ENCODE results near the gene FAM107B.
"Not testable (repeated sequence)": the region's sequence is repeated elsewhere in the genome, so short reads cannot be mapped to it uniquely, and the experiment has no call there.

FAM107B gene

DNA sequence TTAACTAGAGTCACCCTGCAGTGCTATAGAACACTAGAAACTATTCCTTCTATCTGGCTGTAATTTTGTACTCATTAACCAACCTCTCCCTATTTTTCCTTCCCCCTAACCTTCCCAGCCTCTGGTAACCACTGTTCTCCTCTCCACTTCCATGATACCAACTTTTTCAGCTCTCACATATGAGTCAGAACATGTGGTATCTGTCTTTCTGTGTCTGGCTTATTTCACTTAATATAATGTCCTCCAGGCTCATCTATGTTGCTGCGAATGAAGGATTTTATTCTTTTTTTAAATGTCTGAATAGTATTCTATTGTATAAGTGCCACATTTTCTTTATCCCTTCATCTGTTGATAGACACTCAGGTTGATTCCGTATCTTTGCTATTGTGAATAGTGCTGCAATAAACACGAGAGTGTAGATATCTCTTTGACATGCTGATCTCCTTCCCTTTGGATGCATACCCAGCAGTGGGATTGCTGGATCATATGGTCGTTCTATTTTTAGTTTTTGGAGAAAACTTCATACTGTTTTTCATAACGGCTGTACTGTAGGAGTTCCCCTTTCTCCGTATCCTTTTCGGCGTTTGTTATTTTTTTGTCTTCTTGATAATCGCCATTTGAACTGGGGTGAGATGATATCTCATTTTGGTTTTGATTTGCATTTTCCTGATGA is 101.4 kb downstream of the FAM107B start:
- peak; percentile 26 for DNase-seq

DNA sequence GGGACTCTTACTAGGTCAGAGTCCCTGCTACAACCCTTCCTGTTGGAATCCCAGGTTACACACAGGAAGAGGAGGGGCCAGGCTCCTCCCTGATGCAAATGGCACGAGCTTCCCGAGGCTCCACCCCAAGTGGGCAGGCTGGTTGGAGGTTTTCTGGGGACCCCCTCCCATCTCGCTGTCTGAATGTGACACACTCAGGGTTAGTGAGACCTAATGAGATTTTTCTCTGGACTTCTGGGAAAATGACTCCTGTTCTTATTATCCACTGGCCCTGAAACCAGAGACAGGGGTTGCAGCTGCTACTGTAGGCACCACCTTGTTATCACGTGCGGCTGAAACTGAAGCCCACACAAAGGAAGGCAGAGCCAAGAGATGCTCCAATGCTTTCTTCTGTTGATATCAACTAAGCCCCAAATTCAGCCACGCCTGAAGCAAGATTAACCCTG is 103.3 kb downstream of the FAM107B start:
- in situ Hi-C loops (cut with MboI; ENCODE audit: low pct_unique_long_range_greater_than_20kb, low sequenced_read_pairs) = no loop called here
- no peak for DNase-seq

More for the DNA sequence above, 101.4 kb downstream of the FAM107B start:
- in situ Hi-C loops (cut with MboI; ENCODE audit: low pct_unique_long_range_greater_than_20kb, low sequenced_read_pairs) = no loop called here

DNA sequence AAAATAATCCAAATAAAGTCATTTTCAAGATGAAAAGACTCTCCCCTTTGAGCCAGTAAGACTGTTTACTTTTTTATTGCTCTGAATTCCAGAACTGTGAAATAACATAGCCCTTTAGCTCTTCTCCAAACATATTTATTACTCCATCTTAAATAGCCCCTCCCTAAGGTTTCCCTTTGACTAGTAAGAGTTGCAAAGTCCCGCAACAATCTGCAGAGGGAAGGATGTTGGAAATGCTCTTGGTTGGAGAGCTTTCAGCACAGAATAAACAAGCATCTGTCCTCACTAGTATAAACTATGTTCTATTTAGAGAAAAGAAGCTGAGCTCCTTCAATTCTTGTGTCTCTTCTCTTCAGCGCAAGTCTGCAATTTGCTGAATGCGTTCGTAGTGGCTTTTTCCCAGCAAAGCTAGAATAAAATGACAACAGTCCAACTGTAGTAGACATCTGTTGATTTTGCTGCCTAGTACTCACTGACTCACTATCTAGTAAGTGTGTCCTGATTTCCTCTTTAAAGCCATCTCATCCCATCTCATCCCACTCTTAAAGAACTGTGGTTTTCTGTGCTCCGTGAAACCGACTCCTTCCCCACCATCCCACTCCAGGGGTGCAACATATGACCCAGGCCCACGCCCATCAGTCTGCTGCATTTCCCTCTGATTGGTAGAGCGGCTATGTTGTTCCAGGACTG is 104.0 kb downstream of the FAM107B start:
- DNase-seq = no peak
- in situ Hi-C loops (cut with MboI; ENCODE audit: low pct_unique_long_range_greater_than_20kb, low sequenced_read_pairs) = no loop called here

DNA sequence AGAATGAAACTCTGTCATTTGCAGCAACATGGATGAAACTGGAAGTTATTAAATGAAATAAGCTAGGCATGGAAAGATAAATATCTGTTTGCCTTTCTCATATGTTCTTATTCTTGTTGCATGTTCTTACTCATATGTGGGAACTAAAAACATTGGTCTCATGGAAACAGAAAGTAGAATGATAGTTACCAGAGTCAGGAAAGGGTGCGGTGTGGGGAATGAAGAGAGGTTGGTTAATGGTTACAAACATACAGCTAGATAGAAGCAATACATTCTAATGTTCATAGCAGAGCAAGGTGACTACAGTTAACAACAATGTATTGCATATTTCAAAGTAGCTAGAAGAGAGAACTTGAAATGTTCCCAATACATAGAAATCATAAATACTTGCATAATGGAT is 105.1 kb downstream of the FAM107B start:
- in situ Hi-C loops (cut with MboI; ENCODE audit: low pct_unique_long_range_greater_than_20kb, low sequenced_read_pairs) = no loop called here
- DNase-seq = no peak

DNA sequence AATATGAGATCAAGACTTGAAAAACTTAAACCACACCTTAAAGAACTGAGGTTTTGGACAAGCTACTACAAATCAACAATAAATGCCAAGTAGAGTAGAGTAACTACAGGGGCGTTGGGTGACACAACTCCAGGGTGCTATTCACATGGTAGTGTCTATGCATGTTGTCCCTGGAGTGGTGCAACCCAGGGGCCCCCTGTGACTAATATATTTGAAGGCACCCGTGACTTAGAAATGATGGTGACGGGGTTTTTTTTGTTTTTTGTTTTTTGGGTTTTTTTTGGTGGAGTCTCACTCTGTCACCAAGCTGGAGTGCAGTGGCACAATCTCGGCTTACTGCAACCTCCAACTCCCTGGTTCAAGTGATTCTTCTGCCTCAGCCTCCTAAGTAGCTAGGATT is 106.9 kb downstream of the FAM107B start:
- no peak for DNase-seq
- in situ Hi-C loops (cut with MboI; ENCODE audit: low pct_unique_long_range_greater_than_20kb, low sequenced_read_pairs) = no loop called here

DNA sequence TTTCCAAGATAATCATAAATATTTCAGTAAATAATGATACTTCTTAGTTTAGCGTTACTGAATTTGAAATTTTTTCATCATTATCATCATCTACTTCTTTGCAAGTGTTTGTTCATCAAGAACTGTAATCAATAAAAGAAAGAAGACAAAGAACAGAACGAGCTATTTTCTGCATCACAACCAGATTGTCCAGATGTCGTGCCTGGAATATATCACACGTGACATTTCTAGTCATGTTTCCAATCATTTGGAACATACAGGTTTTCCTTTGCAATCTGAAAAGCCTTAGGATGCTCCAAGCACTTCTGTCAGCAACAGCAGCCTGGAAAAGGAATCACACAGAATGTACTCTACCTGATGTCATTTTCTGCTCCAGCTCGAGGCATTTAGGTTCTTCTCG is 107.4 kb downstream of the FAM107B start:
- DNase-seq = no peak
- in situ Hi-C loops (cut with MboI; ENCODE audit: low pct_unique_long_range_greater_than_20kb, low sequenced_read_pairs) = no loop called here

DNA sequence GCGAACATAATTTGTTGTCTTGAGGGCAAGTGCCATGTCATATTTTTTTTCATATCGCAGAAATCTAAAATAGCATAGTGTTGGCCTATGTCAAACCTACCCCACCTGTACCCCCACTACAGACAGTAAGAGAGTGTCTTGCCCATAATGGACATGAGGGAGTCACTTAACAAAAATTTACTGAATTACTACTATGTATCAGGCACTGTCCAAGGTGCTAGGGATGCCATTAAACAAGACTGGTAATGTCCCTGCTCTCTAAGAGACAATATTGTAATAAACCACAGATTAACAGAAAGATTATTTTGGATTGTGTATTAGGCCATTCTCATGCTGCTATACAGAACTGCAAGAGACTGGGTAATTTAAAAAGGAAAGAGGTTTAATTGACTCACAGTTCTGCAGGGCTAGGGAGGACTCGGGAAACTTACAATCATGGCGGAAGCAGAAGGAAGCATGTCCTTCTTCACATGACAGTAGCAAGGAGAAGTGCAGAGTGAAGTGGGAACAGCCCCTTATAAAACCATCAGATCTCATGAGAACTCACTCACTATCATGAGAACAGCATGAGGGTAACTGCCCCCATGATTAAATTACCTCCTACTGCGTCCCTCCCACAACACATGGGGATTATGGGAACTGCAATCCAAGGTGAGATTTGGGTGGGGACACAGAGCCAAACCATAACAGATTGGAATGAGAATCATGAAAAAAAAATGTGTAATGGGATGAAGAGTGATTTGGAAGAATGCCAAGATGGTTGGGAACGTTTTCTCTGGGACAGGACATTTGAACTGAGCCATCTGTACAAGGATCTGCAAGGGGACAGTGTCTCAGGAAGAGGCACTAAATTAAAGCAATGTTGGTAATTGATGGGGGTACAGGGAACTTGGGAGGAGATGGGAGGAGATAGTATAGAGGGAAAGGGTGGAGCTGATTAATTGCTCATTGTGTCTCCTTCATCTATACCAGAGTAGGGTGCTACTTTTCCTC is 108.5 kb downstream of the FAM107B start:
- DNase-seq = no peak
- in situ Hi-C loops (cut with MboI; ENCODE audit: low pct_unique_long_range_greater_than_20kb, low sequenced_read_pairs) = no loop called here

DNA sequence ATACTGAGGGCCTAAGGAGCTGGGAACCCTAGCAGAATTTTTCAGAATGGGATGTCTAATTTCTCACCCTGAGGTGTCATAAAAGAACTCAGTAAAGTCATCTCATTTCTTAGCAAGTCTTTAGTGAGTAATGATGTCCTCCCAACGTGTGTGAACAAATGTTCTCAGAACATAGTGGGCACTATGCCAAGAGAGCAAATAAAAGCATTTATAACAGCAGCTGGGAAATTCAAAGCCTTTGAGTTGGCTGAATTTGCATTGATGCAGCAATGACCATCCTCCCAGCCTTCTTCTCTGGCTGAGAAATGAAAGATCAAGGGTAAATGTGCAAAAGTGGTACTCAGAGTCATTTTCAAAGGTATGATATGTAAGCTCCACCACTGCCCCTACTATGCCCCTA is 109.4 kb downstream of the FAM107B start:
- in situ Hi-C loops (cut with MboI; ENCODE audit: low pct_unique_long_range_greater_than_20kb, low sequenced_read_pairs) = no loop called here
- no peak for DNase-seq

DNA sequence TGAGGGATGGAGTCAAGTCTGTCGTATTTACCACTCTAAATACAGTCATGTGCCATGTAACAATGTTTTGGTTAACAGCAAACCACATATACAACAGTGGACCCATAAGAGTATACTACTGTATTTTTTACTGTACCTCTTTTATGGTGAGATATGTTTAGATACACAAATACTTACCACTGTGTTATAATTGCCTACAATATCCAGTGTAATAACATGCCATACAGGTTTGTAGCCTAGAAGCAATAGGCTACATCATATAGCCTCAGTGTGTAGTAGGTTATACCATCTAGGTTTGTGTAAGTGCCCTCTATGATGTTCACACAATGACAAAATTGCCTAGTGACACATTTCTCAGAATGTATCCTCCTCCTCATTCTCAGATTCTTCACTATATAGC is 110.4 kb downstream of the FAM107B start:
- no peak for DNase-seq
- in situ Hi-C loops (cut with MboI; ENCODE audit: low pct_unique_long_range_greater_than_20kb, low sequenced_read_pairs) = no loop called here

DNA sequence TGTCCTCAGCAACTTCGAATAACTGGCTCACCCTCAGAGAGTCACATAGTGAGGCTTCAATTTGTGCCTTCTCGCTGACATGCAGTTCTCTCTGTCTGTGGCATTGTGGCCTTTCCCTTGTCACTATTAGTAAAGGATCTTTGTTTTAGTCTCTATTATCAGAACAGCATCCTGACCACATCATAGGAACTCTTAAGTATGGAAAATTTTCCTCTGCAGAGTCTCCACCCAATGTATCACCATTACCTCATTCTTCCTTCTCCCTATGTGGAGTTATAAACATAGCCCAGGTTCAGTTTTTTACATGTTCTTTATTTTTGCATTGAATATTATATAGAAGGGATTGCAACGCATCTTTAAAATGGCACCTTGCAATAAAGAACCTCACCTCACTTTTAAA is 112.9 kb downstream of the FAM107B start:
- in situ Hi-C loops (cut with MboI; ENCODE audit: low pct_unique_long_range_greater_than_20kb, low sequenced_read_pairs) = no loop called here
- no peak for DNase-seq

DNA sequence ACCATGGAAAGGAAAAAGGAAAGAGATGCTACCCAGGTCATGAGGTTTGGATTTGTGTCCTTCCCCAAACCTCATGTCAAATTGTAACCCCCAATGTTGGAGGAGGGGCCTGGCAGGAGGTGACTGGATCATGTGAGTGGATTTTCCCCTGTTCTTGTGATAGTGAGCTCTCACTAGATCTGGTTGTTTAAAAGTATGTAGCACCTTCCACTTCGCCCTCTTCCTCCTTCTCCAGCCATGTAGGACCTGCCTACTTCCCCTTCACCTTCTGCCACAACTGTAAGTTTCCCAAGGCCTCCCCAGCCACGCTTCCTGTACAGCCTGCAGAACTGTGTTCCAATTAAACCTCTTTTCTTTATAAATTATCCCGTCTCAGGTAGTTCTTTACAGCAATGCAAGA is 113.9 kb downstream of the FAM107B start:
- peak; percentile 20 for DNase-seq
- in situ Hi-C loops (cut with MboI; ENCODE audit: low pct_unique_long_range_greater_than_20kb, low sequenced_read_pairs) = no loop called here

DNA sequence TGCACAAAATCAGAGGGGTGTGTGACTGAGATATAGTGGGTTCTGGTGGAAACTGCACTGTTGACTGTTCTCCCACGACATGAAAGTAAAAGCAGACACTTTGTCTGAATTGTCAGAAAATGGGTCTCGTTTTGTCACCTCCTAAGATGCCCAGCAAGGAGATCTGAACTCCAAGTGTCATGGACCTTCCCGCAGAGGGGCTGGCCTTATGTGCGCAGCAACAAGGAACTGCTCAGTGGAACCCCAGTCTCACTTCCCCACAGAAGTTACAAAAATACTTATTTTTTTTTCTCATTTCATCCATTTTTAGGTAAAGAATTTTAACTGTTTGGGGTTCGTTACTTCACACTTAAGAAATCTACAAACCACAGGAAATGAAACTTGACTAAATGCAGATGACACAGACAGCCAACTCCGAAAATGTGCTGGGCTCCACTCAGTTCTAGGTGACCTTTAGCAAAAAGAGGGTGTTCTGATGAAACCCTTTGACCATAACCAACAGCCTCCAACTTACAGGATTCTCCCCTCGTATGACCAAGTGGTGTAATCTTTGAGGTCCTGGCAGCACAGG is 115.0 kb downstream of the FAM107B start:
- peak; percentile 39 for DNase-seq
- in situ Hi-C loops (cut with MboI; ENCODE audit: low pct_unique_long_range_greater_than_20kb, low sequenced_read_pairs) = no loop called here

DNA sequence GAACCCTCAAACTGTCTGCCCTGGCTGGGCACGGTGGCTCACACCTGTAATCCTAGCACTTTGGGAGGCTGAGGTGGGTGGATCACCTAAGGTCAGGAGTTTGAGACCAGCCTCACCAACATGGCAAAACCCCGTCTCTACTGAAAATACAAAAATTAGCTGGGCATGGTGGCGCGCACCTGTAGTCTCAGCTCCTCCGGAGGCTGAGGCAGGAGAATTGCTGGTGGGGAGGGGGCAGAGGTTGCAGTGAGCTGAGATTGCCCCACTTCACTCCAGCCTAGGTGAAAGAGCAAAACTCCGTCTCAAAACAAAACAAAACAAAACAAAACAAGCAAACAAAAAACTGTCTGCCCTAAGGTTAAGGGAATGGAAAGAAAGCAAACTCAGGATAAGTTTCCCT is 115.6 kb downstream of the FAM107B start:
- in situ Hi-C loops (cut with MboI; ENCODE audit: low pct_unique_long_range_greater_than_20kb, low sequenced_read_pairs); DNase-seq: not testable (repeated sequence)

DNA sequence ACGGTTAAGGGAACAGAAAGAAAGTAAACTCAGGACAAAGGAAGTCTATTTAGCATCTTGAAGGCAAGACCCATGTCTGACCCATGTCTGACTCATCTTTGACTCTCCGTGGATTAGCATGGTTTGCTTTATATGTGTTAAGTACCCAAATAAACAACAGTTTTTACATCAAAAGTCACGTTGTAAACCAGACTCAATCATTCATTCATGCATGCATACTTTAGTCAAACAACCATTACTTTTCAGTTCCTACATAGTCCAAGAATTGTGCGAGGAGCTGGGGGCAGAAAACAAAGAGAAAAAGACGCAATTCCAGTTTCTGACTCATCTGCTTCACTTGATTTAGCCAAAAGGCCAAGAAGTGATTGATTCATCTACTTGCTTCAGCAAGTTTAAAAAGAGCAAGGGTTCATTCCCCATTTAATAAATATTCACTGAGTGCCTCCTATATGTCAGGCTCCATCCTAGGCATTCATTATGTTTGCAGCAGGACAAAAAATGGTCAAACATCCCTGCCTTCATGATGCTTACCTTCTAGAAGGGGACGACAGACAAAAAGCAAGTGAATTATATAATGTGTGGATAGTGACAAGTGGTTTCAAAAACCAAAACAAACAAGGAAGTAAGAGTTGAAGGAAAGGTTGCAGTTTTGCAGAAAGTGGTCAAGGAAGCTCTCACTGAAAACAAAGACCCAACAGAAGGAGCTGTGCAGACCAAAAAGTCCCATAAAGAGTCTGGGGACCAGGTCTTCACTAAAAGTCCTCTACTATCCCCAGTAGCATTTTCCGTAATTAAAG is 116.2 kb downstream of the FAM107B start:
- no peak for DNase-seq
- in situ Hi-C loops (cut with MboI; ENCODE audit: low pct_unique_long_range_greater_than_20kb, low sequenced_read_pairs) = no loop called here

DNA sequence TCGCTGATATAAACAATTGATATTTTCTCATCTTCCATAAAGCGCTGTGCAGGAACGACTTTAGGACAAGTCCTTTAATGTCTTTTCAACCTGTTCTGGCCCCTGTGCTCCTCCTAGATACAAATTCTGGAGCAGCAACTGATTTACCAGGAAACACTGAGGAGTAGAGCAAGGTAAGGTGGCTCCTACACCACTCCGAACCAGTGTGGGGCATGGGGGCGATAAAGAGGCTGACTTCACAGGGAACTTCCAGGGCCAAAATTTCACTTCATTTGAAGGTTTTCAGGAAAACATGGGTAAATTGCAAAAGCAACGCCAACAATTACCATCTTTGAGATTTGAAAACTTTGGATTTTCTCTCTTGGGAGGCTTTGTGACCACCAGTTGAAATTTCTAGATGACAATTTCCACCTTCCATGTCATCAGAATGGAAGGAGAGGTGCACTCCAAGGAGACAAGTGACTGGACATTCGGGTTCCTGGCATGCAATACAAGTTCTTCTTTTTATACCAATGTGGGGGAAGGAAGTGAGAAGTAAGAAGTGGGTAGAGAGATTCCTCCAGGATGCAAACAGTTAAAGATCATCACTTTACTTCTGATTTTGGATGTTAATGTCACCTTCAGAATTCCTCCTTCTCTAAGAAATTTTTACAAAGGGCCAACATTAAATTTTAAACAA is 118.5 kb downstream of the FAM107B start:
- DNase-seq = no peak
- in situ Hi-C loops (cut with MboI; ENCODE audit: low pct_unique_long_range_greater_than_20kb, low sequenced_read_pairs) = no loop called here

DNA sequence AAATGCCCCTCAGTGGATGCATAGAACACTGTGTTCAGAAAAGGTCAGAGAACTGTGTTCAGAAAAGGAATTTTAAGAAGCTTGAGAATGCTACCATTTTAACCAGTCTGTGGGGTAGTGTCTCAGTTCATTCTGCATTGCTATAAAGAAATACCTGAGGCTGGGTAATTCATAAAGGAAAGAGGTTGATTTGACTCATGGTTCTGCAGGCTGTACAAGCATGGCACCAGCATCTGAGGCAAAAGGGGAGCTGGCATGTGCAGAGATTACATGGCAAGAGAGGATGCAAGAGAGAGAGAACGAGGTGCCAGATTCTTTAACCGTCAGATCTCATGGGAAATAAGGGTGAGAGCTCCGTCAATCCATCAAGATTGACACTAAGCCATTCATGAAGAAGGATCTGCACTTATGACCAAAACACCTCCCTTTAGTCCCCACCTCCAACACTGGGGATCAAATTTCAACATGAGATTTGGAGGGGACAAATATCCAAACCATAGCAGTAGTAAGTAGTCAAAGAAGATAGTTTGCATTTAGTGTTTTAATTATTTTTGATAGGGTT is 119.8 kb downstream of the FAM107B start:
- no peak for DNase-seq
- in situ Hi-C loops (cut with MboI; ENCODE audit: low pct_unique_long_range_greater_than_20kb, low sequenced_read_pairs) = no loop called here

DNA sequence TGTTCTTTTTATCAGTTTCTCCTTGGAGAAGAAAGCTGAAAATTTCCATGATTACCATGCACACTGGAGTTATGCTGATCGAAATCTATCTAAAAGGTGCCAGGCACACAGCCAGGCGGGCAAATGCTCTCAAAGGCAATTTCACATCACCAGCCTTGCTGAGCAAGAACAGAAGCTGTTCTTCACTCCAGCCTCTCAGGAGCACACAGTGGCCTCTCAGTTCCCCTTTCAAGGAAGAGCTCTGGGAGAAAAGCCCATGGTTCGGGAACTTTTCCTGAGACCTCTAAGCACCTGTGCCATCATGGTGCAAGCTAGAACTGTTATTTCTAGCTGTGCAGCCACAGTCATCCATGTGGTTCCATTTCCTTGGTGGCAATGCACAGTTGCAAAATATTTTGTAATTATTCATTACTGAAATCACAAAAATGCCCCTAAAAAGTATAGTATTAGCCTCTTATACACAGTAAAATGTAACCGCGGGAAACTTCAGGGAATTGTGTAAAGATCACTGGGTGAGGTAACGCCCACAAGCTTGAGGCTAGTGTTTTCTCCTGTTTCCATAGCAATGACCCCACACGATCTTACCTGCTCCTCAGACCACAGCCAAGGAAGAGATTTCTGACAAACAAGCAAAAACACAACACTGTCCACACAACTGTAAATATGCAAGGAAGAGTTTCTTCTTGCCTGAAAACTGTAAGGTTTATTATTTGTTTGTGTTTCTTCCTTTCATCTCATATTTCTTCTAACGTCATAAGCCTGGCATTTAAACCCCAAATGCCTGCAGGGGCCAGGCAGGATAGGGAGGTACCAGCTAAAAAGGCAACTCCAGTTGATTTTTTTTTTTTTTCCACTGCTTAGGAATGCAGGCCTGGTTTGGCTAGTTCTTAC is 121.2 kb downstream of the FAM107B start:
- in situ Hi-C loops (cut with MboI; ENCODE audit: low pct_unique_long_range_greater_than_20kb, low sequenced_read_pairs) = no loop called here
- no peak for DNase-seq

Measured in KBM-7 (cell line).